Stimulated activated naive B cell treated with anti-CD40 and anti-IgM and Interleukin-4, amounts not matched to agents 10 μg/mL and 1 μg/mL and 100 μg/mL, for 72 hours (primary cell): Measurements from ENCODE around the gene RALB.
A peak's percentile ranks its signal among the peaks of the same experiment; 100 is the strongest.
"Not testable (repeated sequence)": the region's sequence is repeated elsewhere in the genome, so short reads cannot be mapped to it uniquely, and the experiment has no call there.

ENCODE experiments used
- ATAC-seq, 2 donors: fragments of 150-1000 bp; cut with Tn5 transposase; replicated peaks; 2 replicates each; pipeline ENCODE4 v1.10.0; 2021; ENCODE audit warnings: moderate library complexity in 1 of 2
- DNase-seq: peaks from one replicate; pipeline ENCODE4 v3.0.0; 2021
- H3K27ac Mint-ChIP-seq: one replicate; pipeline ENCODE4 v1.8.0; 2022; ENCODE audit warnings: mild to moderate bottlenecking, mixed read lengths
- H3K27me3 Mint-ChIP-seq, 2 donors: one replicate each; pipeline ENCODE4 v1.8.0; 2022; ENCODE audit warnings: mixed read lengths in 2 of 2
- H3K36me3 Mint-ChIP-seq, 2 donors: one replicate each; pipeline ENCODE4 v1.8.0; 2022; ENCODE audit warnings: mixed read lengths in 2 of 2, mild to moderate bottlenecking in 1 of 2
- H3K4me1 Mint-ChIP-seq, 2 donors: one replicate each; pipeline ENCODE4 v1.8.0; 2022; ENCODE audit warnings: mixed read lengths in 2 of 2, mild to moderate bottlenecking in 1 of 2
- H3K4me3 Mint-ChIP-seq, 2 donors: one replicate each; pipeline ENCODE4 v1.8.0; 2022; ENCODE audit warnings: mild to moderate bottlenecking in 2 of 2, mixed read lengths in 2 of 2, moderate library complexity in 1 of 2
- H3K9me3 Mint-ChIP-seq, 2 donors: one replicate each; pipeline ENCODE4 v1.8.0; 2022; ENCODE audit warnings: mixed read lengths in 2 of 2, mild to moderate bottlenecking in 1 of 2

Gene RALB

GRCh38 chr2:120310841-120311240 lies 58.2 kb downstream of the RALB start:
- H3K36me3 Mint-ChIP-seq = peaks cover 19 to 23% of the 10 kb centered on the region in 2 donors
- not testable (repeated sequence) for DNase-seq, H3K4me3 Mint-ChIP-seq, ATAC-seq, H3K9me3 Mint-ChIP-seq, H3K27ac Mint-ChIP-seq
- peaks cover 15 to 27% of the 10 kb centered on the region in 2 donors for H3K27me3 Mint-ChIP-seq
- H3K4me1 Mint-ChIP-seq = peaks cover 21 to 60% of the 10 kb centered on the region in 2 donors

DNA sequence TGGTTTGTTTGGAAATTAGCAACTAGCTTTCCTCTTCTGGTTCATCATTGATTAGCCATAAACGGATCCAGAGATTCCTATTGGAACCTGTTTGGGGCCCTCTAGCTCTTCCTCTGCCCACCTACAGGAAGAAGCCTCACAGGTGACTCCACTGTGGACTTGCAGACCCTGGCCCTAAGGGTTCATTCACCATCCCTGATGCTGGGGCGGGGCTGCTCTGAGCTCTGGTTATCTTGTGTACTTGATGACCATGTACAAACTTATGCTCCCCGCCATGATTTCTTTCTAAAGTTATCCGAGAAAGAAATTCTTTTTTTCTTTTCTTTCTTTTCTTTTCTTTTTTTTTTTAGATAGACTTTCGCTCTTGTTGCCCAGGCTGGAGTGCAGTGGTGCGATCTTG lies 59.4 kb downstream of the RALB start:
- no peak overlapping the region for H3K4me3 Mint-ChIP-seq
- no peaks in the 10 kb centered on the region for H3K9me3 Mint-ChIP-seq
- H3K27me3 Mint-ChIP-seq = peaks cover 15 to 34% of the 10 kb centered on the region in 2 donors
- H3K27ac Mint-ChIP-seq = no peak overlapping the region
- peaks cover 18 to 55% of the 10 kb centered on the region in 2 donors for H3K4me1 Mint-ChIP-seq
- no peak for ATAC-seq
- no peak for DNase-seq
- peaks cover 15 to 20% of the 10 kb centered on the region in 2 donors for H3K36me3 Mint-ChIP-seq

DNA sequence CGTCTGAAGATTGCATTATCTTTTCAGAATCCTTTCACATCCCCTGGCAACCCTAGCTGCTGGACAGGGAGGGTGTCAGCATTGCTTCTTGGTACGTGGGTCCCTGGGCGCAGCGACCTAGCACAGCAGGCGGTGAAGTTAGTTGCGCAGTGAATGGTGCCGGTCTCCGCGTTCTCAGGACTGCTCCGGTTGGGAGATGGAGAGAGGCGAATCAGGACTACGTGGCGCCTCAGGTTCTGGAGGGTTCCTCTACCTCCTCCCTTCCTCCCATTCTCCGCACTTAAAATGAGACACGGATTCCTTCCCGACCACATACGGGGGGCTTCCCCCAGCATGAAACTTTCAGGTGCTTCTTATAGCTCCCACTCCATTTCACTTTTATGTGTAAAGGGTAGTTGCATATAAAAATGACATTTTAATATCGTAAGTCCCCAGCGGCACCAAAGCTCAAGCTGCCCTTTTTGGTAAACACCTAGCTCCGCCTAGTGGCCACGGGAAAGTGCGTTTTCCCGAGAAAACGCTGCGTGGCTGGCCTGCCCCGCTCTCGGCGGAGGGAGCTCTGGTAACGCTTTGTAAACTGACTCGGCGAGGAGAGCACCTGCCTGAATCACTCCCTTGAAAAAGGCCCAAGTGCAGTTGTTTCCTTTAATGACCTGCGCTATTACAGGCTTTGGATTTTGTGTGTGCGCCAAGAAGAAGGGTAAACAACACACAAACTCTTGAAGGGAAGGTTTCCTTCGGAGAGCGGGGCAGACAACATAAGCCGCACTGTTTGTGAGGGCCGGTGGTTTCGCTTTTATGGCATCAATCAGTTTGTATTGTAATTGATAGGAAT lies 60.4 kb downstream of the RALB start:
- peak overlapping the region; percentile 71 for H3K27ac Mint-ChIP-seq
- ATAC-seq = peak; percentile 69 to 78

DNA sequence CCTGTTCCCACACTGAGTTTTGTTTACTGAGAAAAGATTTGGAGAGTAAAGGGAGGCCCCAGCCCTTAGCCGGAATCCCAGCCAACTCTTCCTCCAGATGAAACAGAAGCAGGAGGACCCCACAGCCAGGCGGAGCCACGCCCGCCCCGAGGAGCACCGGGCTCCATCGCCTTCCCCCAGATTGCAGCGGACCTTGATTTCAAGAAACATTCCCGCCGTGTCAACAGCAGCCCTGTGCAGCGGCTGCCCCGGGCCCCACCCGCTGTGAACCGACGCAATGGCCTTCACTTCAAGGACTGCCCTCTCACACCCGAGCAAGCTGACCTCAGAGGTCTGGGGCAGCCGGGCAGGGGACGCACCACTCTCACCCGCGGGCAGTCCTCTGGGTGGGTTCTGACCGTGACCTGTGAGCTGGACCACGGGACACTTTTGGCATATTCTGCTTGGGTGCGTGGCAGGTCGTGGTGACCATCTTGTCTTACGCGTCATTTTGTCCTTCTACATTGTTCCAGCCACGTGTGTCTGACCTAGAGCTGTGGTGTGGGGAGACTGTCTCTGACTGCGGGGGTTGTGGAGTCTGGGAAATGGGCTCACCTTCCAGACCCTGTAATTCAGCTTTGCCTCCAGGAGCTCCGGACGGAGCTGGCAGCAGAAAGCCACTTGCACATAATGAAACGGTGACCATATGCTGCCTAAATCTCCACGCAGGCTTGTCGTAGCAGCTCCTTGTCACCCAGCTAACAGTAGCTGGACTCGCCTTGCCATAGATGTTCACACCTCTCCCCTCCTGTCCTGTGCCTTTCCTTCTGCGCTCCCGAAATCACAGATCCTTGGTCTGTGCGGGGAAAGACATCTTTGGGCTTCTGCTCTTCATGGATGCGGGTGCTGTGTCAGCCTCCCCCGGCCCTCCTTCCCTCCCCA lies 61.3 kb downstream of the RALB start:
- H3K9me3 Mint-ChIP-seq = no peaks in the 10 kb centered on the region
- H3K27me3 Mint-ChIP-seq = peaks cover 15 to 34% of the 10 kb centered on the region in 2 donors
- peak overlapping the region; percentile 48 to 84 for H3K4me3 Mint-ChIP-seq
- no peak for DNase-seq
- no peak for ATAC-seq
- H3K4me1 Mint-ChIP-seq = peaks cover 9 to 41% of the 10 kb centered on the region in 2 donors
- peaks cover 4 to 10% of the 10 kb centered on the region in 2 donors for H3K36me3 Mint-ChIP-seq
- peak overlapping the region; percentile 71 for H3K27ac Mint-ChIP-seq

More for the DNA sequence above, 60.4 kb downstream of the RALB start:
- H3K4me3 Mint-ChIP-seq = peak overlapping the region; percentile 48 to 84
- H3K9me3 Mint-ChIP-seq = no peaks in the 10 kb centered on the region
- DNase-seq = peak; percentile 62
- H3K36me3 Mint-ChIP-seq = peaks cover 8 to 14% of the 10 kb centered on the region in 2 donors
- H3K4me1 Mint-ChIP-seq = peaks cover 13 to 47% of the 10 kb centered on the region in 2 donors
- H3K27me3 Mint-ChIP-seq = peaks cover 15 to 34% of the 10 kb centered on the region in 2 donors

DNA sequence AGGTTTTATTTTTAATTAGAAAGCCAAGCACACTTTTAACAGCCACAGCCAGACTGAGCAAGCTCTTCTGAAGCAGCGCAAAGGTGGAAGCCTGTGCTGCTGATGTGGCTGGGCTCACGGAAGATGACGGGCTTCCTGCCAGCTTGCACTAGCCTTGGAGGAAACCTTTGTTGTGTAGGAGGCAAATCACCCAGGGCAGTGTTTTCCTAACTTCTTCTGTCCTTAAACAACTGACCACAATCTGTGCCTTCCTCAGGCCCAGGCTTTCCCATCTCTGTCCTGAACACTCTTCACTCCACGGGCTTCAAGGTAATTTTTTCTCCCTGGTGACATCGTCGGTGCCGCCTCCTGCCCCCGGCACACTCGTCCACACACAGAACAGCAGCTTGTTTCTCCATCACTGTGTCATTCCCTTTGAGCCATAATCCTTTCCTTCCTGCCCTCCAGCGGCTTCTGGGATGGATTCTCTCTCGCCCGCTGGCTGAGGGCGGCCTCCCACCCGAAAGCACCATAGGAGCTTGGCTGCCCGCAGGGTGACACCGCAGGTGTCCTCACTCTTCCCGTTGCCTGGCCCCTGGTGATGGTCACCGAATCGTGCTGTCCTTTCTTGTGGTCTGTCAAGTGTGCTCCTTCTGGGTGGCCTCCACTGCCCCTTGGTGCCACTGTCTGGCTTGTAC lies 62.2 kb downstream of the RALB start:
- Mint-ChIP-seq H3K36me3 (peaks cover 4 to 10% of the 10 kb centered on the region in 2 donors), H3K27me3 (peaks cover 15 to 34% of the 10 kb centered on the region in 2 donors), H3K4me1 (peaks cover 9 to 41% of the 10 kb centered on the region in 2 donors), H3K4me3 (peak overlapping the region; percentile 3 to 31), H3K9me3 (no peaks in the 10 kb centered on the region), H3K27ac (no peak overlapping the region)
- DNase-seq (no peak), ATAC-seq (no peak)

- no peak overlapping the region for H3K27ac Mint-ChIP-seq
- H3K36me3 Mint-ChIP-seq = peaks cover 4 to 10% of the 10 kb centered on the region in 2 donors
- H3K9me3 Mint-ChIP-seq = no peaks in the 10 kb centered on the region
- H3K4me1 Mint-ChIP-seq = peaks cover 7 to 37% of the 10 kb centered on the region in 2 donors
- H3K4me3 Mint-ChIP-seq = no peak overlapping the region
- DNase-seq (no peak), ATAC-seq (no peak)
- H3K27me3 Mint-ChIP-seq = peaks cover 15 to 34% of the 10 kb centered on the region in 2 donors
These were observed 62.8 kb downstream of the RALB start for GRCh38 chr2:120315367-120316033.

DNA sequence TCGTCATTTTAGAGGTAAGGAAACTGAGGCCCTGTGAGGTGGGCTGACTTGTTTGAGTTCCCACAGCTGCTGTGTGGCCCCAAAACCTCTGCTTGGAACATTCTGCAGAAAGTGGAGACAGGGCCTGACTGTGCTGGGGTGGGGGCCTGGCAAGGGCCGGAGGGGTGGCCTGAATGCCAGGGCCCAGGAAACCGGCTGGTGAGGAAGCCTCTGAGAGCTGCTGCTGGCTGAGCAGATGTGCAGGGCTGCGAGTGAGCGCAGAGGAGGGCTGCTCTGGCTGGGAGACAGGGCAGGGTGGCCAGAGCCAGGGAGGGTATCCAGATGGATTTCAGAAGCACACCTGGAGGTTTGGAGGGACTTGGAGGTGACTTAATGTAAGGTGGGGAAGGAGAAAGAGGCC lies 63.4 kb downstream of the RALB start:
- Mint-ChIP-seq H3K4me3 (no peak overlapping the region), H3K27ac (no peak overlapping the region), H3K4me1 (peaks cover 6 to 33% of the 10 kb centered on the region in 2 donors), H3K27me3 (peaks cover 16 to 35% of the 10 kb centered on the region in 2 donors), H3K36me3 (peaks cover 4 to 10% of the 10 kb centered on the region in 2 donors), H3K9me3 (no peaks in the 10 kb centered on the region)
- ATAC-seq (no peak), DNase-seq (no peak)

- ATAC-seq = no peak
- Mint-ChIP-seq H3K27ac (peak overlapping the region; percentile 57), H3K4me3 (no peak overlapping the region), H3K4me1 (peaks cover 6 to 33% of the 10 kb centered on the region in 2 donors), H3K27me3 (peaks cover 19 to 39% of the 10 kb centered on the region in 2 donors), H3K36me3 (peaks cover 4 to 12% of the 10 kb centered on the region in 2 donors), H3K9me3 (no peaks in the 10 kb centered on the region)
- DNase-seq = no peak
These were observed 64.0 kb downstream of the RALB start for GRCh38 chr2:120316528-120317179.

- H3K27ac Mint-ChIP-seq = peak overlapping the region; percentile 57
- DNase-seq (no peak), ATAC-seq (no peak)
- no peaks in the 10 kb centered on the region for H3K9me3 Mint-ChIP-seq
- peaks cover 6 to 30% of the 10 kb centered on the region in 2 donors for H3K4me1 Mint-ChIP-seq
- H3K36me3 Mint-ChIP-seq = peaks cover 4 to 10% of the 10 kb centered on the region in 2 donors
- no peak overlapping the region for H3K4me3 Mint-ChIP-seq
- peaks cover 19 to 39% of the 10 kb centered on the region in 2 donors for H3K27me3 Mint-ChIP-seq
These were observed 64.5 kb downstream of the RALB start for GRCh38 chr2:120317180-120317533.

GRCh38 chr2:120317916-120318315 lies 65.3 kb downstream of the RALB start:
- H3K27me3 Mint-ChIP-seq = peaks cover 20 to 42% of the 10 kb centered on the region in 2 donors
- no peak for DNase-seq
- ATAC-seq = no peak
- H3K36me3 Mint-ChIP-seq = peaks cover 4 to 10% of the 10 kb centered on the region in 2 donors
- peaks cover 4 to 23% of the 10 kb centered on the region in 2 donors for H3K4me1 Mint-ChIP-seq
- H3K27ac Mint-ChIP-seq = no peak overlapping the region
- H3K4me3 Mint-ChIP-seq = no peak overlapping the region
- no peaks in the 10 kb centered on the region for H3K9me3 Mint-ChIP-seq

- ATAC-seq (no peak), DNase-seq (no peak)
- Mint-ChIP-seq H3K36me3 (peaks cover 4 to 10% of the 10 kb centered on the region in 2 donors), H3K27ac (no peak overlapping the region), H3K9me3 (no peaks in the 10 kb centered on the region), H3K4me3 (no peak overlapping the region), H3K4me1 (peaks cover 0 to 16% of the 10 kb centered on the region in 2 donors), H3K27me3 (peaks cover 24 to 41% of the 10 kb centered on the region in 2 donors)
These were observed 66.0 kb downstream of the RALB start for GRCh38 chr2:120318626-120319025.

- Mint-ChIP-seq H3K4me1 (peaks cover 0 to 11% of the 10 kb centered on the region in 2 donors), H3K27ac (no peak overlapping the region), H3K27me3 (peaks cover 23 to 36% of the 10 kb centered on the region in 2 donors), H3K36me3 (peaks cover 4 to 10% of the 10 kb centered on the region in 2 donors), H3K9me3 (no peaks in the 10 kb centered on the region), H3K4me3 (no peak overlapping the region)
- no peak for DNase-seq
- ATAC-seq = no peak
These were observed 66.5 kb downstream of the RALB start for GRCh38 chr2:120319123-120319522.
